GM21723 (cell line): Measurements from ENCODE around the gene ZEB1.

Source experiments
- ATAC-seq: cut with Tn5 transposase; IDR thresholded peaks from one replicate; pipeline ENCODE4 v1.9.1; 2021; ENCODE audit warnings: mild to moderate bottlenecking, moderate library complexity; ENCODE audit not compliant: unreplicated experiment

The ZEB1 gene

DNA sequence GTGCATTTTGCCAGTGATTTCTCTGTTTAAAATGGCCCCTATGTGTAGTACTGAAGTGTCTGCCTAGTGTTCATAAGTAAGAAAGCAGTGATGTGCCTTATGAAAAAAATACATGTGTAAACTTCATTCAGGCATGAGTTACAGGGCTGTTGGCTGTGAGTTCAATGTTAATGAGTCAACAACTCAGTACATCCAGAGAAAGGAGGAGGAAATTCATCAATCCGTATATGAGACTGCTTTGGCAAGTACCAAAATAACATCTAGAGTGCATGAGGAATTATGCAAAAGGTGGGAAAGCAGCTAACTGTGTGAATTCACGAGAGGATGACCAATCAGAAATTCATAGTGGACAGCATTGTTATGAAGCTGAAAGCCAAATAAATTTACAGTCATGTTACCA, 255.6 kb downstream of the ZEB1 start:
- no peak for ATAC-seq

DNA sequence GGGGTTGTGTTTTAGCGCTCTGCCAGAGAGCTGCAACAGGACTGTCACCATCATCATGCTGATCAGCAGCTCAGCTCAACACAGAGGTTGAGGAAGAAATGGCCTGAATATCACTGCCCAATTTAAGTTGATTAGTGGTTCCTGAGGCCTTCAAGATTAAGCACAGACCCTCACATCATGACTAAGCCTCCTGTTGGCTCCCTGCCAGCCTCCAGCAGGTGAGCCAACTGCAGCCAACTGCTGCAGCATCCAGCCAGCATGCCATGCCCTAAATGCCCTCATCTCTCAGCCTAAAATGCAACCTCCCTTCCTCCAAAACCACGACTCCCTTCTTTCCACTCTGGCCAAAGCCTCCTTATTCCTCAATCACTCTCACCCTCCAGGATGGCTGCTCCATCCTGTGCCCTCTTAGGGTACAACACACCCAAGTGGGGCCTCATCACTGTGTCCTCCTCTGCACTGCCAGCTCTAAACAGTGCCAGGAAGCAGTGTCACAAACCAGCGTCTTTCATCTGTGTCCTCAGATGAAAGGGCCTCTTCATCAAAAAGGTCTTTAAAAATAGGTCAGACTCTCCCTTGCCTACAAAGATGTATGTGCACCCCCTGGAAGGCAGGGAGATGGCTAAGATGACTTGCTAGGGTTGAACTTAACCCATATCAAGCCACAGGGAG, 259.3 kb downstream of the ZEB1 start:
- no peak for ATAC-seq

DNA sequence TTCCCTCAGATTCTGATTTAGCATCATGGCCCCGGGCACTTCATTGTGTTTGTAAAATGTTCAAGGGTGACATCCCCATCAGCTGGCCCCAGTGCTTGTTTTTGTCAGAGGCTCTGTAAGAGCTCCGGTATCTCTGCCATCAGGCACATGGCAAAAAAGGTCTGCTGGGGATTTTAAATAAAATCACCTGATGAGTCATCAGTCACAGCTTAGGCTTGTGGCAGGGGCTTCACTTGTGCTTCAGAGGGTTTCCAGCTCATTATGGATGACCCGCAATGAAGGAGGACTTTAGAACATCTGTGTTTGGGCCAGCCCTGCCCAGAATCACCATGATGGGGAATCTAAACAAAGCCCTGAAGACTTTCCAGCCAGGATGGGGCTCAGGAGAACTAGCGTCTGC, 259.9 kb downstream of the ZEB1 start:
- no peak for ATAC-seq
